ENCODE results near the gene PTOV1.

PTOV1 gene

GRCh38 chr19:49823472-49823871 is 27.5 kb upstream of the PTOV1 start:
- POLR2A ChIA-PET = interaction anchor here (0.6 kb wide), 1 partner anchor 42 kb away, joined by 6 read pairs; no protein-coding TSS in a partner anchor

DNA sequence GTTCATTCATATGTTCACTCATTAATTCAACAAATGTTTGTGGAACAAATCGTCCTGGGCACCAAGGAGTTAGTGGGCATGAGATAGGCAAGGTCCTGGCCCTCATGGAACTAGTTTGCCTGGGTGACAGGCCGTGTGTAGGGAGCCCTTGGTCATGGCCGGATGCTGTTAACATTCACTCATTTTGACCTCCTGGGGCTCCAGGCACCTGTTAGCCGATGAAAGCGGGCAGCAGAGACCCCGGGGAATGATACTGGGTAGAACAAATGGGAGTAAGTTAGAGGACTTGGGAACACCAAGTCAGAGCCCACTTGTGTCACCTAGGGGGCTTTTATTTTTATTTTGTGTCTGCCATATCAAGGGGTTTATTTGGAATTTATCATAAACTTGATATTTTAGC is 26.3 kb upstream of the PTOV1 start:
- ChIA-PET CTCF (interaction anchor here (1.3 to 1.6 kb wide), 3 partner anchors 13 to 107 kb away, joined by 3 to 5 read pairs (median 3); no protein-coding TSS in a partner anchor), POLR2A (no interaction called here)
- TF ChIP-seq CTCF (IDR thresholded peaks at IDR 0.05; ENCODE audit: insufficient read depth, low read length, missing control alignments) = no peak
- no peak for DNase-seq (ENCODE audit: low read depth, low spot score)
- no peak overlapping the region for H3K4me3 ChIP-seq (ENCODE audit: low read depth, low read length)

More at GRCh38 chr19:49823472-49823871, 27.5 kb upstream of the PTOV1 start:
- DNase-seq (ENCODE audit: low read depth, low spot score) = no peak
- H3K4me3 ChIP-seq (ENCODE audit: low read depth, low read length) = no peak overlapping the region
- TF ChIP-seq CTCF (IDR thresholded peaks at IDR 0.05; ENCODE audit: insufficient read depth, low read length, missing control alignments) = no peak
- CTCF ChIA-PET = no interaction called here

- POLR2A ChIA-PET = no interaction called here
- no peak for TF ChIP-seq CTCF (IDR thresholded peaks at IDR 0.05; ENCODE audit: insufficient read depth, low read length, missing control alignments)
- no peak overlapping the region for H3K4me3 ChIP-seq (ENCODE audit: low read depth, low read length)
- DNase-seq (ENCODE audit: low read depth, low spot score) = no peak
- CTCF ChIA-PET = no interaction called here
Observed at GRCh38 chr19:49827034-49827433, 23.9 kb upstream of the PTOV1 start.

DNA sequence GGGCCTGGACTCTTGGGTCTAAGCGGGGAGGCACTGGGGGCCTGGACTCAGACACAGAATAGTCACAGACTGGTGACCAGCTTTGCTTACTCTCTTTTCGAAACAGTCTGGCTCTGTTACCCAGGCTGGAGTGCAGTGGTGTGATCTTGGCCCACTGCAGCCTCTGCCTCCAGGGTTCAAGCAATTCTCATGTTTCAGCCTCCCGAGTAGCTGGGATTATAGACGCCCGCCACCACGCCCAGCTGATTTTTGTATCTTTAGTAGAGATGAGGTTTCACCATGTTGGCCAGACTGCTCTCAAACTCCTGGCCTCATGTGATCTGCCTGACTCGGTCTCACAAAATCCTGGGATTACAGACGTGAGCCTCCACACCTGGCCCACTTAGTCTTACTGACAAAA is 21.8 kb upstream of the PTOV1 start:
- no peak overlapping the region for H3K4me3 ChIP-seq (ENCODE audit: low read depth, low read length)
- CTCF ChIA-PET = no interaction called here
- POLR2A ChIA-PET = interaction anchor here (0.6 kb wide), 1 partner anchor 48 kb away, joined by 3 read pairs; no protein-coding TSS in a partner anchor
- no peak for DNase-seq (ENCODE audit: low read depth, low spot score)
- TF ChIP-seq CTCF (IDR thresholded peaks at IDR 0.05; ENCODE audit: insufficient read depth, low read length, missing control alignments) = no peak

- ChIA-PET CTCF (no interaction called here), POLR2A (no interaction called here)
- H3K4me3 ChIP-seq (ENCODE audit: low read depth, low read length) = no peak overlapping the region
- no peak for DNase-seq (ENCODE audit: low read depth, low spot score)
- TF ChIP-seq CTCF (IDR thresholded peaks at IDR 0.05; ENCODE audit: insufficient read depth, low read length, missing control alignments) = no peak
Observed at GRCh38 chr19:49829721-49830120, 21.2 kb upstream of the PTOV1 start.

DNA sequence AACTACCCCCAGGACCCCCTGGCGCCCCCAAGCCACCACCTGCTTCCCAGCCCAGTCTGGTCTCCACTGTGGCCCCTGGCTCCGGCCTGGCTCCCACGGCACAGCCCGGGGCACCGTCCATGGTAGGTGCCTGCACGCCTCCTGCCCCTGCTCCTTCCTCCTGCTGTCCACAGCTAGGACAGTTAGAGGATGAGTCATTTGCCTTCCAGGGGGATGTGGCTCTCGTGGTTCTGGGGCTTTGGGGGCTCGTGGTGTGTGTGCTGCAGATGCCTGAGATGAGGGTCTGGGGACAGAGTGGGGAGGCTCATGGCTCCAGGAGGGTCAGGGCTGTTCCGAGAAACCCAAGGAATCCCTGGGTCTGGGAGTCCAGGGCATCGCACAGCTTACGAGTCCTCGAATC is 20.2 kb upstream of the PTOV1 start:
- POLR2A ChIA-PET = no interaction called here
- CTCF ChIA-PET = no interaction called here
- no peak for DNase-seq (ENCODE audit: low read depth, low spot score)
- H3K4me3 ChIP-seq (ENCODE audit: low read depth, low read length) = no peak overlapping the region
- TF ChIP-seq CTCF (IDR thresholded peaks at IDR 0.05; ENCODE audit: insufficient read depth, low read length, missing control alignments) = no peak

Data from AG04449 (cell line).